ENCODE data around the gene MYT1.
"Not testable (repeated sequence)": the region's sequence is repeated elsewhere in the genome, so short reads cannot be mapped to it uniquely, and the experiment has no call there.

Gene MYT1

GRCh38 chr20:64265201-64265600 lies 100.9 kb downstream of the MYT1 start:
- H3K36me3 Mint-ChIP-seq = no peaks in the 10 kb centered on the region
- no peak overlapping the region for H3K27ac Mint-ChIP-seq
- no peaks in the 10 kb centered on the region for H3K27me3 Mint-ChIP-seq
- H3K9me3 Mint-ChIP-seq (ENCODE audit: low read depth) = no peaks in the 10 kb centered on the region
- H3K4me1 Mint-ChIP-seq (ENCODE audit: low read depth) = peaks cover 56% of the 10 kb centered on the region
- H3K4me3 Mint-ChIP-seq = no peak overlapping the region

- H3K9me3 Mint-ChIP-seq (ENCODE audit: low read depth) = no peaks in the 10 kb centered on the region
- peaks cover 43% of the 10 kb centered on the region for H3K4me1 Mint-ChIP-seq (ENCODE audit: low read depth)
- H3K27ac Mint-ChIP-seq = no peak overlapping the region
- no peaks in the 10 kb centered on the region for H3K36me3 Mint-ChIP-seq
- H3K27me3 Mint-ChIP-seq = no peaks in the 10 kb centered on the region
- H3K4me3 Mint-ChIP-seq = no peak overlapping the region
Observed at GRCh38 chr20:64266988-64267387, 102.7 kb downstream of the MYT1 start.

GRCh38 chr20:64268174-64268573 lies 103.9 kb downstream of the MYT1 start:
- H3K27ac Mint-ChIP-seq = no peak overlapping the region
- peaks cover 2% of the 10 kb centered on the region for H3K36me3 Mint-ChIP-seq
- no peaks in the 10 kb centered on the region for H3K27me3 Mint-ChIP-seq
- H3K4me1 Mint-ChIP-seq (ENCODE audit: low read depth) = peaks cover 31% of the 10 kb centered on the region
- no peaks in the 10 kb centered on the region for H3K9me3 Mint-ChIP-seq (ENCODE audit: low read depth)
- no peak overlapping the region for H3K4me3 Mint-ChIP-seq

- H3K4me3 Mint-ChIP-seq = no peak overlapping the region
- no peaks in the 10 kb centered on the region for H3K9me3 Mint-ChIP-seq (ENCODE audit: low read depth)
- H3K27me3 Mint-ChIP-seq = no peaks in the 10 kb centered on the region
- peaks cover 16% of the 10 kb centered on the region for H3K4me1 Mint-ChIP-seq (ENCODE audit: low read depth)
- H3K27ac Mint-ChIP-seq = no peak overlapping the region
- peaks cover 2% of the 10 kb centered on the region for H3K36me3 Mint-ChIP-seq
Observed at GRCh38 chr20:64269604-64270411, 105.6 kb downstream of the MYT1 start.

- Mint-ChIP-seq H3K4me1 (ENCODE audit: low read depth) (peaks cover 16% of the 10 kb centered on the region), H3K4me3 (no peak overlapping the region), H3K27me3 (no peaks in the 10 kb centered on the region), H3K9me3 (ENCODE audit: low read depth) (no peaks in the 10 kb centered on the region), H3K27ac (no peak overlapping the region), H3K36me3 (peaks cover 2% of the 10 kb centered on the region)
Observed at GRCh38 chr20:64271636-64272035, 107.4 kb downstream of the MYT1 start.

GRCh38 chr20:64273109-64273508 lies 108.9 kb downstream of the MYT1 start:
- peaks cover 2% of the 10 kb centered on the region for H3K36me3 Mint-ChIP-seq
- H3K9me3 Mint-ChIP-seq (ENCODE audit: low read depth) = no peaks in the 10 kb centered on the region
- no peak overlapping the region for H3K4me3 Mint-ChIP-seq
- H3K27me3 Mint-ChIP-seq = no peaks in the 10 kb centered on the region
- H3K27ac Mint-ChIP-seq = no peak overlapping the region
- H3K4me1 Mint-ChIP-seq (ENCODE audit: low read depth) = peaks cover 16% of the 10 kb centered on the region

- Mint-ChIP-seq H3K27me3 (no peaks in the 10 kb centered on the region), H3K4me3 (no peak overlapping the region), H3K9me3 (ENCODE audit: low read depth) (no peaks in the 10 kb centered on the region), H3K4me1 (ENCODE audit: low read depth) (peaks cover 8% of the 10 kb centered on the region), H3K27ac (no peak overlapping the region), H3K36me3 (peaks cover 2% of the 10 kb centered on the region)
Observed at GRCh38 chr20:64276817-64277216, 112.6 kb downstream of the MYT1 start.

- H3K27me3 Mint-ChIP-seq = no peaks in the 10 kb centered on the region
- H3K36me3 Mint-ChIP-seq = peaks cover 2% of the 10 kb centered on the region
- H3K4me3 Mint-ChIP-seq = no peak overlapping the region
- H3K4me1 Mint-ChIP-seq (ENCODE audit: low read depth) = peaks cover 9% of the 10 kb centered on the region
- H3K9me3 Mint-ChIP-seq (ENCODE audit: low read depth) = no peaks in the 10 kb centered on the region
- no peak overlapping the region for H3K27ac Mint-ChIP-seq
Observed at GRCh38 chr20:64277571-64278316, 113.5 kb downstream of the MYT1 start.

GRCh38 chr20:64278317-64278681 lies 114.0 kb downstream of the MYT1 start:
- no peaks in the 10 kb centered on the region for H3K9me3 Mint-ChIP-seq (ENCODE audit: low read depth)
- no peaks in the 10 kb centered on the region for H3K27me3 Mint-ChIP-seq
- no peak overlapping the region for H3K4me3 Mint-ChIP-seq
- no peaks in the 10 kb centered on the region for H3K36me3 Mint-ChIP-seq
- H3K4me1 Mint-ChIP-seq (ENCODE audit: low read depth) = peaks cover 11% of the 10 kb centered on the region
- no peak overlapping the region for H3K27ac Mint-ChIP-seq

- Mint-ChIP-seq H3K4me1 (ENCODE audit: low read depth) (peaks cover 13% of the 10 kb centered on the region), H3K36me3 (no peaks in the 10 kb centered on the region), H3K27ac (no peak overlapping the region), H3K27me3 (no peaks in the 10 kb centered on the region), H3K9me3 (ENCODE audit: low read depth) (no peaks in the 10 kb centered on the region), H3K4me3 (no peak overlapping the region)
Observed at GRCh38 chr20:64279826-64280459, 115.7 kb downstream of the MYT1 start.

GRCh38 chr20:64280460-64280843 lies 116.2 kb downstream of the MYT1 start:
- Mint-ChIP-seq H3K27me3 (no peaks in the 10 kb centered on the region), H3K27ac (no peak overlapping the region), H3K9me3 (ENCODE audit: low read depth) (no peaks in the 10 kb centered on the region), H3K4me1 (ENCODE audit: low read depth) (peaks cover 10% of the 10 kb centered on the region), H3K4me3 (no peak overlapping the region), H3K36me3 (no peaks in the 10 kb centered on the region)

- Mint-ChIP-seq H3K27ac (no peak overlapping the region), H3K27me3 (no peaks in the 10 kb centered on the region), H3K9me3 (ENCODE audit: low read depth) (no peaks in the 10 kb centered on the region), H3K4me3 (no peak overlapping the region), H3K36me3 (no peaks in the 10 kb centered on the region), H3K4me1 (ENCODE audit: low read depth) (peaks cover 10% of the 10 kb centered on the region)
Observed at GRCh38 chr20:64283646-64284045, 119.4 kb downstream of the MYT1 start.

- not testable (repeated sequence) for H3K4me3 Mint-ChIP-seq; H3K9me3 Mint-ChIP-seq (ENCODE audit: low read depth); H3K4me1 Mint-ChIP-seq (ENCODE audit: low read depth)
Observed at GRCh38 chr20:64285579-64286446, 121.6 kb downstream of the MYT1 start.

GRCh38 chr20:64286447-64287263 lies 122.4 kb downstream of the MYT1 start:
- H3K27me3 Mint-ChIP-seq; H3K4me3 Mint-ChIP-seq; H3K9me3 Mint-ChIP-seq (ENCODE audit: low read depth): not testable (repeated sequence)

More at GRCh38 chr20:64285579-64286446, 121.6 kb downstream of the MYT1 start:
- H3K27me3 Mint-ChIP-seq, H3K36me3 Mint-ChIP-seq, H3K27ac Mint-ChIP-seq: not testable (repeated sequence)

More at GRCh38 chr20:64286447-64287263, 122.4 kb downstream of the MYT1 start:
- not testable (repeated sequence) for H3K27ac Mint-ChIP-seq; H3K36me3 Mint-ChIP-seq; H3K4me1 Mint-ChIP-seq (ENCODE audit: low read depth)

Data from activated naive CD8-positive, alpha-beta T cell (primary cell).